Stimulated activated naive CD4-positive, alpha-beta T cell treated with Interleukin-2 at 50 U/mL for 16 hours (primary cell): ENCODE measurements around the gene TMEM45A.
A peak's percentile ranks its signal among the peaks of the same experiment; 100 is the strongest.
"Not testable (repeated sequence)": the region's sequence is repeated elsewhere in the genome, so short reads cannot be mapped to it uniquely, and the experiment has no call there.

Source experiments
- DNase-seq: peaks from one replicate; lab custom pipeline; 2025; lab: John Stamatoyannopoulos, UW

The TMEM45A gene, protein sequence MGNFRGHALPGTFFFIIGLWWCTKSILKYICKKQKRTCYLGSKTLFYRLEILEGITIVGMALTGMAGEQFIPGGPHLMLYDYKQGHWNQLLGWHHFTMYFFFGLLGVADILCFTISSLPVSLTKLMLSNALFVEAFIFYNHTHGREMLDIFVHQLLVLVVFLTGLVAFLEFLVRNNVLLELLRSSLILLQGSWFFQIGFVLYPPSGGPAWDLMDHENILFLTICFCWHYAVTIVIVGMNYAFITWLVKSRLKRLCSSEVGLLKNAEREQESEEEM

DNA sequence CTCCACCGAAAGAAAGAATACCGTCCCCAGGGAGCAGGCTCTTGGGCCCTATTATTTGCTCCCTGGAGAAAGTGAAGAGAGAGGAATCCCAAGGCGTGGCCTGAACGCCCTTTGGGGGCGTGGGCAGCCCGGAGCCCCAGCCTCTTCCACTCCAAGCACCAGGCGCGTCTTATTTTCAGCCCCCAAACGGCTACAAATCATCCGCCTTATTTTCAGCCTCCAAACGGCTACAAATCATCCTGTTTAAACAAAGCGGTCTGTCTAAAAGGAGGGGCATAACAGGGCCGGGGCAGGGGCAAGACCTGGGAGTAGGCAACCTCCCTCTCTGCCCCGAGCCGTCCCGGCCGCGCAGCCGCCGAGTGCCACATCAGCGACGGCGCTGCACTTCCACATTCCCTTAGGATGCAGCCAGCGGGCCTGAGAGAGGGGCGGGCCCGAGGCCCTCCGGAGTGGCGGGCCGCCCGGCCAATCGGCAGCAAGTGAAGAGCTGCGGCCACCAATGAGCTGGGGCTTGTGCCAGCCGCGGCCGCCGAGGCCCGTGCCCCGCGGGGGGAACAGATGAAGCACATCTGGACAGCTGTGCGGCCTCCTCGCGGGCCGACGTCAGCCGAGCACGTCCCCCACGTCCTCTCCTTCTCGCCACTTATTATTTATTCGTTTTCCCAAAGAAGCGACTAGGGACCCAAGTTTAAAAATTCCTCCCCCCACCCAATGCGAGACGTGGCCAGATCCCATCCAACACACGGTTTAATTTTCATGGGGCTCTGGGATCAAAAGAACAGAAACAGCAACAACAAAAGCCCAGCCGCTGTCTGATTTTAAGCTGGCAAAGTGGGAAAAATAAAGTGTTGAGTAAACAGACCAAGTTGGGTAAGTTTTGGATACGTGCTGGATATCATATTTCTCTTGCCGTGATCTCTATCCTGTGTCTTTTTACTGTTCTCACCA lies at the start of gene TMEM45A:
Gene TMEM45A (plus strand): TSS at position 561 of the 948 bp plus-strand sequence. CDS start 62,593 bp downstream, outside the sequence.
- DNase-seq = peak; percentile 52

DNA sequence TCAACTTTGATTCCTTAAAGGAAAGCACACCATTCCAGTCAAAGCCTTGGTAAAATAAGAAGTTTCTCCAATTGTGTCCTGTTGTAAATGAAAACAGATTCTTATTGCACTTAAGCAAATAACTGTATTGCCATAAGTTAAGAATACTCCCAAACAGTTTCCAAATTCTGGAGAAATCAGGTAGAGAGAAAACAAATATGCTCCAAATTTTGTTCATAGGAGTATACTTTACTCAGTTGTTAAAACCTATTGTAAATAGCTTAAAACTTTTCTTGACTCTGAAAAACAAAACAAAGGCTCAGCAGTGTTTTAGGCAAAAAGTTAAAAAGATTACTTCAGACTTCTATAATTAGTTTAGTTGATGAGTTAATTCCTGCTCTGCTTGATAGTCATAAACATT lies 48.7 kb upstream of the TMEM45A start:
- DNase-seq = no peak

DNA sequence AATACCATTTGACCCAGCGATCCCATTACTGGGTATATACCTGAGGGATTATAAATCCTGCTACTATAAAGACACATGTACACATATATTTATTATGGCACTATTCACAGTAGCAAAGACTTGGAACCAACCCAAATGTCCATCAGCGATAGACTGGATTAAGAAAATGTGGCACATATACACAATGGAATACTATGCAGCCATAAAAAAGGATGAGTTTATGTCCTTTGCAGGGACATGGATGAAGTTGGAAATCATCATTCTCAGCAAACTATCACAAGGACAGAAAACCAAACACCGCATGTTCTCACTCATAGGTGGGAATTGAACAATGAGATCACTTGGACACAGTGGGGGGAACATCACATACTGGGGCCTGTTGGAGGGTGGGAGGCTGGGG lies 45.4 kb upstream of the TMEM45A start:
- not testable (repeated sequence) for DNase-seq

DNA sequence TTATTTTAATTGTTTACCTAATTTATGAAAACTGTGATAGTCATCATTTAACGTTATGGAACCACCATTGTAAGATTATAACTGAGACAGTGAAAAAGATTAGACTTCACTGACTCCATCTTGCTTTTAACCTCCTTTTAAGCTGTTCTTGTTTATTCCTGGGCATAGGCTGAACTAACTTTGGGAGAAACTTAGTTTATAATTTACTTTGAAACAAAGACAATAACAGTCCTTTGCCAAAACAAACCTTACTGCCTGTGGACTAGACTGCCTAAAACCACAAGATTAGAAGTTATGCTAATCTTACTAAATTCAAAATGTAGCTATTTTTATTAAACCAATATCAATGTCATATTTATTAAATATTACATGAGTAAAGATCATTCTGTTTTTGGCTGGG lies 44.3 kb upstream of the TMEM45A start:
- no peak for DNase-seq

DNA sequence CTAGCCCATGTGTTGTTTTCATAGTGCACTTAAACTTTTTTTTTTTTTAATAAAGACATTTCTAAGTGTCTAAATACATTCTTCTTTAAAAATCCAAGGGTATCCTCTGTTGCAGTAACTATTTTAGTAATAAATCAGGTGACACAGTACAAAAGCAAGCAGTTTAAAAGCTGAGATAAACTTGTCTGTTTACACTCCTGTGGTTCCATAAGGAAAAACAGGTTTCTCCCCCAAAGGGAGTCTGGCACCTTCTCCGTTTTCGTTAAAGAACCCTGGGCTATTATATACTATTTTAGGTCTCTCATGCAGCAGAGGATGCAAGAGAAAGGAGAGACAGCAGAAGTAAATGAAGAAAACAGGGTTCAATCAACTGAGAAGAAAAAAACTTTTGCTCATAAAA lies 43.2 kb upstream of the TMEM45A start:
- DNase-seq = no peak

DNA sequence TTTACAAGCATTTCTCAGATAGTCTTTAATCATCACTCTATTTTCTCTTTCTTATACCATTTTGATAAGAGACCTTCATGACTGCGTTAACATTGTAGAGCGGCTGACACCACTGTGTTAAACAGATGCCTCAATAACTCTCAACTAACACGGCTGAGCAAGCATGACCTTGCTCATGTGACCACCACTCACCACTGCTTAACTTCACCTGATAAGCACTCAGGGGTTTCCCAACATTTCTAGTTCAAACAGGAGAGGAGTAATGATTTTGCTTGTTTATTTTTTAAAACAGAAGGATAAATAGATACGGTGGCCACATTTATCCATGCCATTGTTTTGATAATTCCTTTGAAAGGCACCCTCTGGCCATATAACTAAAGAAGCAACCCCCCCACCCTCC lies 37.7 kb upstream of the TMEM45A start:
- no peak for DNase-seq

DNA sequence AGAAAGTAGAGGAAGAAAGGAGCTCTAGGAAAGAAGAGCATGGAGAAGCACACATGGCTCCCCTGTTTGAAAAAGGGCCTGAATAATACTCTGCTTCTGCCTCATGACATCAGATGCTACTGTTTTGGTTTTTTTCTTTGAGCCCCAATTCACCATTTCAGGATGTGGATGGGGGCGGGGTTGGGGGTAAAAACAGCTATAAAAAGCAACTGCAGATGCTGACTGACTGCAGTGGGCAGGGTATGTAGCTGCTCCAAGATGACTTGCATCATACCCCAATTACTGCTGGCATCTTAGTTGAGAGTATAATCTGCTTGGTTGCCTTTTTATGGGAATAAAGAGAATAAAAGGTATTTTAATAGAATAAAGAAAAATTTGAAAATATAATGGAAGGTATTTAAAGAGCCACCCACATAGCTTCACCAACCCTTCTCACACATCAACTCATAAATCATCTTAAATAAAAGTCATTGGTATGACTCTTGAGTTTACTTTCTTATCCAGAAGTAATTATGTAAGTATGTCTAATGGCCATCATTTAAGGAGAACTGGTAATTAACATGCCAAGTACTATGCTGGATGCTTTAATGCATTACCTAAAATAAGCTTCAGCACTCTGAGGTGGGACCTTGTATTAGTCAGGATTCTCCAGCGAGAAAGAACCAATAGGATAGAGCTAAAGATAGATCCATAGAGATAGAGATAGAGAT lies 36.4 kb upstream of the TMEM45A start:
- no peak for DNase-seq

DNA sequence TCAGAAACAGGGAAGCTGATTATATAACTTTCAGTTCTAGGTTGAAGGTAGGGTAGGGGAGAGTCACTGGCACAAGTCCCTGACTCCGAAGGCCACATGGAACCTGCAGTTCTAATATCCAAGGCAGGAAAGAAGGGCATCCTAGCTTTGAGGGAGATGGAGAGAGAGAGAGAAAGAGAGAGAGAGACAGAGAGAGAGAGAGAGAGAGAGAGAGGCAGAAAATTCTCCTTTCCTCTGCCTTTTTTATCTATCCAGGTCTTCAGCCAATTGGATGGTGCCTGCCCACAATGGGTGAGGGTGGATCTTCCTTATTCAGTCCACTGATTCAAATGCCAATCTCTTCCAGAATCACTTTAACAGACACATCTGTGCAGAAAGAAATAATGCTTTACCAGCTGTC lies 35.7 kb upstream of the TMEM45A start:
- no peak for DNase-seq

DNA sequence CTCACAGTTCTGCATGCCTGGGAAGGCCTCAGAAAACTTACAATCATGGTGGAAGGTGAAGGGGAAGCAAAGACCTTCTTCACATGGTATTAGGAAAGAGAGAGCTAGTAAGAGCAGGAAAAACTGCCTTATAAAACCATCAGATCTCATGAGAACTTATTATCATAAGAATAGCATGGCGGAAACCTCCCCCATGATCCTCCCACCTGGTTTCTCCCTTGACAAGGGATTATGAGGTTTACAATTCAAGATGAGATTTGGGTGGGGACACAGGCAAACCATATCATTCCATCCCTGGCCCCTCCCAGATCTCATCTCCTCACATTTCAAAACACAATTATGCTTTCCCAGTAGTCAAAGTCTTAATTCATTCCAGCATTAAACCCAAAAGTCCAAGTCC lies 34.6 kb upstream of the TMEM45A start:
- DNase-seq = no peak

DNA sequence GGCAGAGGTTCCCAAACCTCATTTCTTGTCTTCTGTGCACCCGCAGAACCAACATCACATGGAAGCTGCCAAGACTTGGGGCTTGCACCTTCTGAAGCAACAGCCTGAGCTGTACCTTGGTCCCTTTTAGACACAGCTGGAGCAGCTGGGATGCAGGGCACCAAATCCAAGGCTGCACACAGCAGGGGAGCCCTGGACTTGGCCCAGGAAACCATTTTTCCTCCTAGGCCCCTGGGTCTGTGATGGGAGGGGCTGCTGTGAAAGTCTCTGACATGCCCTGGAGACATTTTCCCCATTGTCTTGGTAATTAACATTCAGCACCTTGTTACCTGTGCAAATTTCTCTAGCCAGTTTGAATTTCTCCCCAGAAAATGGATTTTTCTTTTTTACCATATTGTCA lies 33.6 kb upstream of the TMEM45A start:
- DNase-seq = no peak

DNA sequence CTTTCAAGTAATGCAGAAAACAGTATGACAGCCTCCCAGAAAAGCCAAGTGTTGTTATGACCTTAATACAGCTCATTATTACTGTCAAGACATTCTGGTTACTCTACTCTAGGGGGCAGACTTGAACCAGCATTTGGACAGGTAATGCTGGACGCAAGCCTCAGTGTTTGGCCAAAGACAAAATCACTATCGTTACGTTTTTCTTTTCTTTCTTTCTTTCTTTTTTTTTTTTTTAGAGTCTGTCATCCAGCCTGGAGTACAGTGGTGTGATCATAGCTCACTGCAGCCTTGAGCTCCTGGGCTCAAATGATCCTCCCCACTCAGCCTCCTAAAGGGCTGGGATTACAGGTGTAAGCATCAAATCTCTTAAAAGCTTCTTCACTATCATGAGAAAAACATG lies 29.4 kb upstream of the TMEM45A start:
- DNase-seq = no peak

DNA sequence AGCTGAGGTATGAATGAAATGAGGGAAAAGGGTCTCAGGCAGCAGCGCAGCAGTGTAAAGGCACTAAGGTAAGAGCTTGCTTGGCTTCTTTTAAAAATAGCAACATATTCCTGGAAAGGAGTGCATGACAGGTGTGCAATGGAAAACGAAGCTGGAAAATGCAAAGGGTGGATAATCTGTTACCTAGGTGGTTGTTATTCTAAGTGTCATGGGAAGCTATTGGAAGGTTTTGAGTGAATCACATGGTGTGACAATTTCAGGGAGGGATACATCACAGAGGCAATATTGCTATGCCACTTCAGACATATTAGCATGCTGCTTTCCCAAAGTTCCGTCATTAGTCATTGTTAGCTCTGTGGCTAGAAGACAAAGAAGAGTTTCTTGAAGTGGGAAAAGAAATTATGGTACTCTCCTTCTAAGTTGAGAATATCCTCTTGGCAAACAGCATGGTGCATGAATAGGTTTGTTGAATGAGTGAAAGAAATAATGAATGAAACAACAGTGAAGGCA lies 28.7 kb upstream of the TMEM45A start:
- no peak for DNase-seq

DNA sequence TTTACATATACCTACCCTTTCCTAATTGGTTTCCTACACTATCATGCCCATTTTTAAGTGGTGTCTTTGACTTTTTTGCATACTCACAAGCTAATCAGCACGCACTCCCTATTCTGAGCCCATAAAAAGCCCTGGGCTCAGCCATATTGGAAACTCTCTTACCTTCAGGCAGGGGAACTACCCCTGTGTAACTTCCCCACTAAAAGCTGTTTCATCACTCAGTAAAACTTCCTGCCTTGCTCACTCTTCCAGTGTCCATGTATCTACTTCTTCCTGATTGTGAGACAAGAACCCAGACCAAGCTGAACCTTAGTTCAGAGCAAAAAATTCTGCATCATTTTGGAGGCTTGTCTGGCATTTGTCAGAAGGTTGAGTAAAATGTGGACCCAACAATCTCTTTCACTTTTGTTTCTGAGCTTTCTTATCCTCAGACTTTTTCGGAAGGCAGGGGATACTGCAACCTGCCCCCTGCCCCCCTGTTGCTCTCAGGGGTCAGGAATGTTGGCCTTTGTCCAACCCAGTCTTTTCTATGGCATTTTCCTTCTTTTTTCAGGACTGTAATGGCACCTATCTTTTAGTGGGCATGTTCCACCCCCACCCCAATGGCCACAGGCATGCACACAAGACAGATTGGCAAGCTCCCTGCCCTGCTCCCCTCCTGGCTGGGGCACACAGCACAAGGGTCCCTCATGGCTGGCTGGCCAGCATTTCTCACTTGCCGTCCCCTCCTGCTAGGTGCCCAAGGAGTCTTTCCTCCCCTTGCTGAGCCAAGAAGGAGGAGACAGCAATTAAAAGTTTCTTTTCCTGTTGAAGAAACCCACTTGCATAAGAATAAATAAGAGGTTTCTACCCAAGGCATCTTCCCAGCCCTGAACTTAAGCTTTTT lies 26.3 kb upstream of the TMEM45A start:
- no peak for DNase-seq

DNA sequence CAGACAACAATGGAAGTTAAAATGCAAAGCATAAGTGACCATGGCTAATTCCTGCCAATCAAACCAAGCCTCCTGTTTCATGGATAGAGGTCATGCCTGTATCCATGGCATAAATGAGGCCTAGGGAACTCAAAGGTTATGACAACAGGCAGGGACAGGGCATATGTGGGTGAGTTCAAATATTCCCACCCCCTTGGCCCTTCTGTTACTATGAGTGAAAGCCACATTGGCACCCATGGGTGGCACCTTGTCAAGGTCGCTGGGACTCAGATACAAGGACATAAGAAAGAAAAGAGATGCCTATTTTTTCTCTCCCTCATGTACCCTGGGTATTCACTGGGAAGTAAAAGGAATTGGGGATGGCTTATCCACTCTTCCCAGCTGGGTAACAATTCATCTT lies 25.3 kb upstream of the TMEM45A start:
- no peak for DNase-seq

DNA sequence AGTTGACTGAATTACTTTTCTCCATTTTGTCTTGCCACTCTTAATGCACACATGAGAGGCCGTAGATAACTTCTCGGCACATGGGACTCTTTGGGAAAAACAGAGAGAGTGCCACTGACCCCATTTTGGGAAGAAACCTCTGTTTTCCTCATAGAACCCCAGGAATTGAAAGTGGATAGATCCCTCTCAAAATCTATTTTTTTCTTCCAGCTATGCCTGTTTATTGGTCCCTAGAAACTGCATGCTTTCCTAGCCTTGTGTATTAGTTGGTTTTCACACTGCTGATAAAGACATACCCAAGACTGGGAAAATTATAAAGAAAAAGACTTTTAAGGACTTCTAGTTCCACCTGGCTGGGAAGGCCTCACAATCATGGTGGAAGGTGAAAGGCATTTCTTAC lies 23.7 kb upstream of the TMEM45A start:
- no peak for DNase-seq

DNA sequence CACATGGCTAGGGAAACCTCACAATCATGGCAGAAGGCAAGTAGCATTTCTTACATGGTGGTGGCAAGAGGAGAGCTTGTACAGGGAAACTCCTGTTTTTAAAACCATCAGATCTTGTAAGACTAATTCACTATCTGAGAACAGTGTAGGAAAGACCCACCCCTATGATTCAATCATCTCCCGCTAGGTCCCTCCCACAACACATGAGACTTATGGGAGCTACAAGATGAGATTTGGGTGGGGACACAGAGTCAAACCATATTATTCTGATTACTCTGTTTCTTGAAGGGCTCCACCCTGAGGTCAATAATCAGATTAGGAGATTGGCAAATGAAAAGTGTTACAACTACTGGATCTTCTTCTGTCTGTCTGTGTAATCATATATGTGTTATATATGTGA lies 21.5 kb upstream of the TMEM45A start:
- DNase-seq = no peak

DNA sequence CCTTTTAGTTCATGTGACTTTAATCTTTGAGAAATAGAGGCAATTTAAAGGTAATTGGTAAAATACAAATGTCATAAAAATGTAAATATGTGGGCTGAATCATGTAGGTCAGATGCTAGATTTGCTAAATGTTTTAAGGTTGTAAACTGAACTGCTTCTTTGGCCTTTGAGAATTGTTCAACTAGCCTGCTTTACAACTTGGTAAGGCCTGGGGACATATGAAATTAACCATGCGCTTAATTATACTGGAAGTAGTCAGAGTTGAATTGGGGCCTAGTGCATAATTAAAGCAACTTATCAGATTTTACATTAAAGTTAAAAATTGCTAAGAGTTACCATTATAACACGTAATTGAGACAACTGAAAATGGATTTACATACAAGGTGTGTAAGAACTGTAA lies 21.0 kb upstream of the TMEM45A start:
- DNase-seq = no peak

DNA sequence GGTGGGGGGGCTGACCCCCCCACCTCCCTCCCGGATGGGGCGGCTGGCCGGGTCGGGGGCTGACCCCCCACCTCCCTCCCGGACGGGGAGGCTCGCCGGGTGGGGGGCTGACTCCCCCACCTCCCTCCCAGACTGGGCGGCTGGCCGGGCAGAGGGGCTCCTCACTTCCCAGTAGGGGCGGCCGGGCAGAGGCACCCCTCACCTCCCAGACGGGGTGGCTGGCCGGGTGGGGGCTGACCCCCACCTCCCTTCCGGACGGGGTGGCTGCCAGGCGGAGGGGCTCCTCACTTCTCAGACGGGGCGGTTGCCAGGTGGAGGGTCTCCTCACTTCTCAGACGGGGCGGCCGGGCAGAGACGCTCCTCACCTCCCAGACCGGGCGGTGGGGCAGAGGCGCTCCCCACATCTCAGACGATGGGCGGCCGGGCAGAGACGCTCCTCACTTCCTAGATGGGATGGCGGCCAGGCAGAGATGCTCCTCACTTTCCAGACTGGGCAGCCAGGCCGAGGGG lies 14.5 kb upstream of the TMEM45A start:
- DNase-seq = not testable (repeated sequence)

DNA sequence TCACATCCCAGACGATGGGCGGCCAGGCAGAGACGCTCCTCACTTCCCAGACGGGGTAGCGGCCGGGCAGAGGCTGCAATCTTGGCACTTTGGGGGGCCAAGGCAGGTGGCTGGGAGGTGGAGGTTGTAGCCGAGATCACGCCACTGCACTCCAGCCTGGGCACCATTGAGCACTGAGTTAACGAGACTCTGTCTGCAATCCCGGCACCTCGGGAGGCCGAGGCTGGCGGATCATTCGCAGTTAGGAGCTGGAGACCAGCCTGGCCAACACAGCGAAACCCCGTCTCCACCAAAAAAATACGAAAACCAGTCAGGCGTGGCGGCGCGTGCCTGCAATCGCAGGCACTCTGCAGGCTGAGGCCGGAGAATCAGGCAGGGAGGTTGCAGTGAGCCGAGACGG lies 13.9 kb upstream of the TMEM45A start:
- not testable (repeated sequence) for DNase-seq

DNA sequence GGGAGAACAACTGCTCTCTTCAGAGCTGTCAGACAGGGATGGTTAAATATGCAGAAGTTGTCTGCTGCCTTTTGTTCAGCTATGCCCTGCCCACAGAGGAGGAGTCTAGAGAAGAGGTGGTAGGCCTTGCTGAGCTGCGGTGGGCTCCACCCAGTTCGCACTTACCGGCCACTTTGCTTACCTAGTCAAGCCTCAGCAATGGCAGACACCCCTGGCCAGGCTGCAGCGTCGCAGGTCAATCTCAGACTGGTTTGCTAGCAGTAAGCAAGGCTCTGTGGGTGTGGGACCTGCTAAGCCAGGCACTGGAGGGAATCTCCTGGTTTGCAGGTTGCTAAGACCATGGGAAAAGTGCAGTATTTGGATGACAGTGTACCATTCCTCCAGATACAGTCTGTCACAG lies 12.3 kb upstream of the TMEM45A start:
- no peak for DNase-seq

DNA sequence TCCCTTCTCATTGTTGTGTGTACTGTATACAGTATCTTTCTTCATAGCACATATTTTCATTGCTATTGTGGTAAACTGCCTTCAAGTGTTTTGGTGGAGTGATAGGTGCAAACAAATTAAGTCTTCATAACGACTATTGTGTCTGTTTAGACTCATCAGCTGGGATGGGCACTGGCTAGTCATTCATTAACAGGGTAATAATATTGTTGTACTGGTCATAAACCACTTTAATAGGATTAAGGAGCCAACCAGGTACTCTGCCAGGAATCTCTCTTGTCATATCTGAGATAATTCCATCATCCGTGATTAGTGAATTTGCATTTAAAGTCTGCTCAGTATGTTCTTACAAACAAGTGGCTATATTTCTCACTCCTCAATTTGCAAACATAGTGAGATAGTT lies 10.2 kb upstream of the TMEM45A start:
- DNase-seq = no peak
